OCI-LY7 (cell line): ENCODE data around the gene DMXL1. TPM values are rescaled to one million over a fixed set of nuclear protein-coding genes. Genes with fewer than 3 reads are reported as not detected.
"Not testable (repeated sequence)": the region's sequence is repeated elsewhere in the genome, so short reads cannot be mapped to it uniquely, and the experiment has no call there.

Source experiments
- BruUV-seq: library from RNA; stranded (reverse); fragments of 400-500 nt; replicated peaks from 2 replicates; lab custom pipeline; 2021; lab: Mats Ljungman, UMichigan
- CTCF ChIA-PET: fragments of 300-600 bp; sonication (Branson Sonifier 250); formaldehyde crosslinking; loops from one replicate; lab custom pipeline; 2022; ENCODE audit warnings: antibody characterized with exemption; ENCODE audit not compliant: unreplicated experiment; lab: Charles Lee
- POLR2A ChIA-PET: fragments of 300-600 bp; sonication (Branson Sonifier 250); formaldehyde crosslinking; loops from one replicate; lab custom pipeline; 2022; ENCODE audit warnings: antibody characterized with exemption; lab: Charles Lee
- DNase-seq: peaks from one replicate; pipeline ENCODE4 v3.0.0-alpha.2; 2015; ENCODE audit warnings: low spot score
- H2AFZ ChIP-seq: fragments of 200-600 bp; sonication (generic), shearing (Covaris generic); 2 replicates; pipeline ENCODE4 v1.6.1; 2014; ENCODE audit warnings: mild to moderate bottlenecking, antibody characterized with exemption, low read length, moderate library complexity
- H3K27ac ChIP-seq: fragments of 200-600 bp; sonication (generic); 2 replicates; pipeline ENCODE4 v1.5.1; 2014; ENCODE audit warnings: mixed run types, low read depth, mild to moderate bottlenecking, moderate library complexity, low read length, inconsistent platforms; ENCODE audit not compliant: poor library complexity, severe bottlenecking
- H3K36me3 ChIP-seq: fragments of 200-600 bp; sonication (generic); 2 replicates; pipeline ENCODE4 v1.6.1; 2014; ENCODE audit warnings: mild to moderate bottlenecking, antibody characterized with exemption, low read length, moderate library complexity, mixed read lengths; ENCODE audit not compliant: insufficient read depth
- H3K4me1 ChIP-seq: fragments of 200-600 bp; sonication (generic); 2 replicates; pipeline ENCODE4 v1.5.1; 2014; ENCODE audit warnings: mild to moderate bottlenecking, low read length; ENCODE audit not compliant: insufficient read depth, poor library complexity, severe bottlenecking
- H3K4me2 ChIP-seq: fragments of 200-600 bp; sonication (generic); 2 replicates; pipeline ENCODE4 v1.6.1; 2014; ENCODE audit warnings: mild to moderate bottlenecking, low read length
- H3K4me3 ChIP-seq: fragments of 200-600 bp; sonication (generic); 2 replicates; pipeline ENCODE4 v1.5.1; 2014; ENCODE audit warnings: mild to moderate bottlenecking, low read depth, low read length; ENCODE audit not compliant: poor library complexity, severe bottlenecking
- H3K79me2 ChIP-seq: fragments of 200-600 bp; sonication (generic); 2 replicates; pipeline ENCODE4 v1.6.1; 2016; ENCODE audit warnings: low read depth, mild to moderate bottlenecking, low read length, moderate library complexity, mixed read lengths; ENCODE audit not compliant: insufficient read depth
- H3K9me2 ChIP-seq: fragments of 200-600 bp; sonication (generic); 2 replicates; pipeline ENCODE4 v1.6.1; 2016; ENCODE audit warnings: mild to moderate bottlenecking, low read length, mixed read lengths; ENCODE audit not compliant: insufficient read depth
- H3K9me3 ChIP-seq: fragments of 200-600 bp; sonication (generic); 2 replicates; pipeline ENCODE4 v1.6.1; 2014; ENCODE audit warnings: mild to moderate bottlenecking, mixed run types, low read length, mixed read lengths
- H4K20me1 ChIP-seq: fragments of 200-600 bp; sonication (generic); 2 replicates; pipeline ENCODE4 v1.6.1; 2014; ENCODE audit warnings: mild to moderate bottlenecking, antibody characterized with exemption, low read length, moderate library complexity, mixed read lengths; ENCODE audit not compliant: insufficient read depth
- CTCF ChIP-seq: fragments of 200-600 bp; sonication (generic); conservative IDR thresholded peaks from 2 replicates; pipeline ENCODE4 v1.5.1; 2014; ENCODE audit warnings: mild to moderate bottlenecking, antibody characterized with exemption, low read length, moderate library complexity, mixed read lengths
- EZH2phosphoT487 ChIP-seq: fragments of 200-600 bp; sonication (generic); IDR thresholded peaks from 2 replicates; pipeline ENCODE4 v1.6.1; 2018; ENCODE audit warnings: low read depth, borderline replicate concordance, mild to moderate bottlenecking, mixed run types, antibody characterized with exemption, low read length, moderate library complexity, mixed read lengths
- intact Hi-C: fragments of 100-400 bp; cut with micrococcal nuclease; formaldehyde crosslinking; loops from one replicate; pipeline ENCODE4 v1.10.0; 2022; ENCODE audit not compliant: unreplicated experiment
- total RNA-seq, 2 experiments: library from RNA; depleted of rRNA in 1 of 2; stranded (reverse); fragments of >200 nt in 1 of 2; shearing (Covaris generic) in 1 of 2; gene quantifications; 2 replicates each; pipeline ENCODE4 v1.2.3, GENCODE V29; 2014 to 2022

Gene DMXL1
- total RNA-seq, 2 experiments from 2014 or later: 76.6 to 79.4 TPM

GRCh38 chr5:119179857-119180641, 109.2 kb downstream of the DMXL1 start:
- H3K9me2 ChIP-seq: no peaks in the 10 kb centered on the region
- H3K4me2 ChIP-seq: no peak overlapping the region
- 0 out of 2 replicates have a peak, but pooled peaks cover 3% of the 10 kb centered on the region for H3K9me3 ChIP-seq
- ChIA-PET POLR2A (interaction anchor here (0.9 to 2.9 kb wide), 5 partner anchors 12 to 283 kb away, joined by 3 to 15 read pairs (median 4); no protein-coding TSS in a partner anchor), CTCF (no interaction called here)
- BruUV-seq: no TSS peak
- no peak for DNase-seq
- intact Hi-C loops: no loop called here
- H4K20me1 ChIP-seq: no peaks in the 10 kb centered on the region
- TF ChIP-seq EZH2phosphoT487 (no peak), CTCF (no peak)
- H3K36me3 ChIP-seq: peaks cover 57% of the 10 kb centered on the region
- H2AFZ ChIP-seq: no peak overlapping the region
- no peak overlapping the region for H3K4me3 ChIP-seq
- H3K27ac ChIP-seq: no peak overlapping the region
- no peaks in the 10 kb centered on the region for H3K79me2 ChIP-seq
- H3K4me1 ChIP-seq: no peaks in the 10 kb centered on the region

GRCh38 chr5:119185512-119185911, 114.6 kb downstream of the DMXL1 start:
- H2AFZ ChIP-seq, H3K79me2 ChIP-seq, intact Hi-C loops, H3K4me2 ChIP-seq, BruUV-seq, H3K9me2 ChIP-seq, DNase-seq, H3K4me3 ChIP-seq, H3K27ac ChIP-seq, H4K20me1 ChIP-seq, CTCF ChIA-PET, H3K9me3 ChIP-seq: not testable (repeated sequence)
- POLR2A ChIA-PET: interaction anchor here (0.6 kb wide), 1 partner anchor 215 kb away, joined by 7 read pairs; no protein-coding TSS in a partner anchor
- Histone ChIP-seq H3K36me3 (peaks cover 36% of the 10 kb centered on the region), H3K4me1 (peaks cover 12% of the 10 kb centered on the region)

GRCh38 chr5:119187776-119188529, 117.1 kb downstream of the DMXL1 start:
- no peaks in the 10 kb centered on the region for H4K20me1 ChIP-seq
- peak; percentile 22 for DNase-seq
- POLR2A ChIA-PET: no interaction called here
- H3K27ac ChIP-seq: no peak overlapping the region
- CTCF ChIA-PET: no interaction called here
- TF ChIP-seq EZH2phosphoT487 (no peak), CTCF (no peak)
- peaks cover 32% of the 10 kb centered on the region for H3K36me3 ChIP-seq
- no peaks in the 10 kb centered on the region for H3K9me2 ChIP-seq
- no peaks in the 10 kb centered on the region for H3K79me2 ChIP-seq
- H3K9me3 ChIP-seq: no peaks in the 10 kb centered on the region
- H3K4me2 ChIP-seq: peak overlapping the region; percentile 24
- no peak overlapping the region for H3K4me3 ChIP-seq
- BruUV-seq: no TSS peak
- no peak overlapping the region for H2AFZ ChIP-seq
- intact Hi-C loops: no loop called here
- peaks cover 12% of the 10 kb centered on the region for H3K4me1 ChIP-seq
